Parathyroid adenoma (tissue), 2 donors: Measurements from ENCODE around the gene ANXA8.

Experiments used
- H2AFZ ChIP-seq: fragments of 300-600 bp; sonication (generic); one replicate; pipeline ENCODE4 v1.7.0; 2017; ENCODE audit warnings: antibody characterized with exemption, mild to moderate bottlenecking
- H3K27ac ChIP-seq: fragments of 300-600 bp; sonication (generic); one replicate; pipeline ENCODE4 v1.7.0; 2017
- H3K27me3 ChIP-seq: fragments of 300-600 bp; sonication (generic); one replicate; pipeline ENCODE4 v1.7.0; 2017; ENCODE audit warnings: low read length; ENCODE audit not compliant: control insufficient read depth, insufficient read depth
- H3K36me3 ChIP-seq: fragments of 300-600 bp; sonication (generic); one replicate; pipeline ENCODE4 v1.7.0; 2017; ENCODE audit warnings: low read length; ENCODE audit not compliant: control insufficient read depth, insufficient read depth
- H3K4me1 ChIP-seq: fragments of 300-600 bp; sonication (generic); one replicate; pipeline ENCODE4 v1.7.0; 2017; ENCODE audit warnings: control low read depth
- H3K4me2 ChIP-seq: fragments of 300-600 bp; sonication (generic); one replicate; pipeline ENCODE4 v1.7.0; 2017; ENCODE audit warnings: low read length
- H3K4me3 ChIP-seq: fragments of 300-600 bp; sonication (generic); one replicate; pipeline ENCODE4 v1.7.0; 2017; ENCODE audit warnings: low read depth, low read length
- H3K79me2 ChIP-seq: fragments of 300-600 bp; sonication (generic); one replicate; pipeline ENCODE4 v1.7.0; 2017; ENCODE audit warnings: control low read depth
- H3K9ac ChIP-seq: fragments of 300-600 bp; sonication (generic); one replicate; pipeline ENCODE4 v1.7.0; 2017; ENCODE audit warnings: mild to moderate bottlenecking
- H3K9me3 ChIP-seq: fragments of 300-600 bp; sonication (generic); one replicate; pipeline ENCODE4 v1.7.0; 2017; ENCODE audit warnings: low read length; ENCODE audit not compliant: control insufficient read depth
- CTCF ChIP-seq: fragments of 300-600 bp; sonication (generic); IDR thresholded peaks from one replicate; pipeline ENCODE4 v1.7.0; 2017; ENCODE audit warnings: antibody characterized with exemption, mild to moderate bottlenecking
- donor health status: primary hyperparathyroidism.

The ANXA8 gene

GRCh38 chr10:47445720-47446119 is 38.2 kb downstream of the ANXA8 start:
- no peak for TF ChIP-seq CTCF
- Histone ChIP-seq H3K9me3 (no peaks in the 10 kb centered on the region), H3K4me2 (no peak overlapping the region), H3K9ac (no peak overlapping the region), H3K27ac (no peak overlapping the region), H3K79me2 (no peaks in the 10 kb centered on the region), H3K4me1 (no peaks in the 10 kb centered on the region), H3K36me3 (no peaks in the 10 kb centered on the region), H3K4me3 (no peak overlapping the region), H3K27me3 (no peaks in the 10 kb centered on the region), H2AFZ (no peak overlapping the region)

- H3K9ac ChIP-seq, result no peak overlapping the region
- H3K9me3 ChIP-seq, result no peaks in the 10 kb centered on the region
- no peak overlapping the region for H3K4me3 ChIP-seq
- no peaks in the 10 kb centered on the region for H3K79me2 ChIP-seq
- H3K4me2 ChIP-seq, result no peak overlapping the region
- no peak for TF ChIP-seq CTCF
- H2AFZ ChIP-seq, result no peak overlapping the region
- H3K27ac ChIP-seq, result no peak overlapping the region
- H3K4me1 ChIP-seq, result no peaks in the 10 kb centered on the region
- H3K27me3 ChIP-seq, result no peaks in the 10 kb centered on the region
- H3K36me3 ChIP-seq, result no peaks in the 10 kb centered on the region
Measured at GRCh38 chr10:47444047-47444446, 39.9 kb downstream of the ANXA8 start.

GRCh38 chr10:47443145-47443544 is 40.8 kb downstream of the ANXA8 start:
- H3K4me1 ChIP-seq, result no peaks in the 10 kb centered on the region
- no peak for TF ChIP-seq CTCF

GRCh38 chr10:47442351-47442750 is 41.6 kb downstream of the ANXA8 start:
- Histone ChIP-seq H3K79me2 (no peaks in the 10 kb centered on the region), H3K9ac (no peak overlapping the region), H3K27me3 (no peaks in the 10 kb centered on the region), H3K4me1 (no peaks in the 10 kb centered on the region), H3K27ac (no peak overlapping the region), H3K4me3 (no peak overlapping the region), H2AFZ (no peak overlapping the region), H3K9me3 (no peaks in the 10 kb centered on the region), H3K4me2 (no peak overlapping the region), H3K36me3 (no peaks in the 10 kb centered on the region)
- TF ChIP-seq CTCF, result no peak

More at GRCh38 chr10:47443145-47443544, 40.8 kb downstream of the ANXA8 start:
- no peak overlapping the region for H3K4me3 ChIP-seq
- H3K27ac ChIP-seq, result no peak overlapping the region
- H3K79me2 ChIP-seq, result no peaks in the 10 kb centered on the region
- H3K27me3 ChIP-seq, result no peaks in the 10 kb centered on the region
- H2AFZ ChIP-seq, result no peak overlapping the region
- no peaks in the 10 kb centered on the region for H3K9me3 ChIP-seq
- H3K36me3 ChIP-seq, result no peaks in the 10 kb centered on the region
- H3K4me2 ChIP-seq, result no peak overlapping the region
- H3K9ac ChIP-seq, result no peak overlapping the region

GRCh38 chr10:47441938-47442337 is 42.0 kb downstream of the ANXA8 start:
- Histone ChIP-seq H3K4me2 (no peak overlapping the region), H3K9ac (no peak overlapping the region), H2AFZ (no peak overlapping the region), H3K4me3 (no peak overlapping the region), H3K79me2 (no peaks in the 10 kb centered on the region), H3K27me3 (no peaks in the 10 kb centered on the region), H3K4me1 (no peaks in the 10 kb centered on the region), H3K9me3 (no peaks in the 10 kb centered on the region), H3K27ac (no peak overlapping the region), H3K36me3 (no peaks in the 10 kb centered on the region)
- TF ChIP-seq CTCF, result no peak
